OCI-LY3 (cell line): ENCODE results near the gene CPNE4.

Experiments
- EZH2phosphoT487 ChIP-seq: fragments of 200-600 bp; shearing (Covaris generic); IDR thresholded peaks from 2 replicates; pipeline ENCODE4 v1.6.1; 2018; ENCODE audit warnings: antibody characterized with exemption, mixed run types, low read depth
- TF ChIP-seq, protein P1 (sequence below): fragments of 200-600, 300-600 bp; sonication (generic); IDR thresholded peaks from 2 replicates; pipeline ENCODE4 v1.5.1; 2014; ENCODE audit warnings: antibody characterized with exemption, low read length, low read depth

DNA sequence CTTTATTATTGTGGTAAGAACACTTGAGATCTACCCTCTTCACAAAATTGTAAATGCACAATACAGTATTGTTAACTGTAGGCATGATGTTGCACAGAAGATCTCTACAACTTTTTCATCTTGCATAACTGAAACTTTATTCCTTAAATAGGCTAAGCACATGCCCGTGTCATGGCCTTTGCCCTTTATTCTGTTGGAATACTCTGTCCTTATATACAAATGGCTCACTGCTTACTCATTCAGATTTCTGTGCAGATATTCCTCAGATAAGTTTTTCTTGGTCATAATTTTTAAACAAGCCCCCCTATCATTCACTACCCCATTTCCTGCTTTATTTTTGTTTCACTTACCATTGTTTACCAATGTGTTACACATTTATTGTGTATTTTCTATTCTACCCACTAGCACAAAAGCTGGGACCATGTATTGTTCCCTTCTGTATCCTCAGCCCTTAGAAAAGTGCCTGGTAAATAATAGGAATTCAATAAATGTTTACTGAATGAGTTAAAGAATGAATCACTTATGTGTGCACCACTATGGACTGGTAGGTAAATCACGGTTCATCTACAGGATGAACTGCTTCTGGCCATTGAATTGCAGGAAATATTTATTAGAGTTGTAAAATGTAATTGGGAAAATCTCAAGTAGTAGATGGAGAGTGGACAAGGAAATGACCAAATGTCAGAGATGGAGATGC, 151.0 kb downstream of the CPNE4 start:
- TF ChIP-seq EZH2phosphoT487, result no peak
- TF ChIP-seq, protein P1, sequence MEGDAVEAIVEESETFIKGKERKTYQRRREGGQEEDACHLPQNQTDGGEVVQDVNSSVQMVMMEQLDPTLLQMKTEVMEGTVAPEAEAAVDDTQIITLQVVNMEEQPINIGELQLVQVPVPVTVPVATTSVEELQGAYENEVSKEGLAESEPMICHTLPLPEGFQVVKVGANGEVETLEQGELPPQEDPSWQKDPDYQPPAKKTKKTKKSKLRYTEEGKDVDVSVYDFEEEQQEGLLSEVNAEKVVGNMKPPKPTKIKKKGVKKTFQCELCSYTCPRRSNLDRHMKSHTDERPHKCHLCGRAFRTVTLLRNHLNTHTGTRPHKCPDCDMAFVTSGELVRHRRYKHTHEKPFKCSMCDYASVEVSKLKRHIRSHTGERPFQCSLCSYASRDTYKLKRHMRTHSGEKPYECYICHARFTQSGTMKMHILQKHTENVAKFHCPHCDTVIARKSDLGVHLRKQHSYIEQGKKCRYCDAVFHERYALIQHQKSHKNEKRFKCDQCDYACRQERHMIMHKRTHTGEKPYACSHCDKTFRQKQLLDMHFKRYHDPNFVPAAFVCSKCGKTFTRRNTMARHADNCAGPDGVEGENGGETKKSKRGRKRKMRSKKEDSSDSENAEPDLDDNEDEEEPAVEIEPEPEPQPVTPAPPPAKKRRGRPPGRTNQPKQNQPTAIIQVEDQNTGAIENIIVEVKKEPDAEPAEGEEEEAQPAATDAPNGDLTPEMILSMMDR, result no peak
